AG09309 (cell line): Measurements from ENCODE around the gene MEGF6.

Source experiments
- DNase-seq: peaks from one replicate; pipeline ENCODE4 v3.0.0-alpha.2; 2010; ENCODE audit warnings: low read depth
- H3K4me3 ChIP-seq: 2 replicates; pipeline ENCODE4 v1.5.1; 2011; ENCODE audit warnings: mild to moderate bottlenecking, low read depth, low read length, moderate library complexity; ENCODE audit not compliant: control insufficient read depth
- TF ChIP-seq, protein P1 (sequence below): IDR thresholded peaks from 2 replicates; pipeline ENCODE4 v1.5.1; 2011; ENCODE audit warnings: mild to moderate bottlenecking, low read depth, low read length, inconsistent platforms; ENCODE audit not compliant: insufficient read depth, control insufficient read depth; ENCODE audit errors: missing control alignments

MEGF6 gene

DNA sequence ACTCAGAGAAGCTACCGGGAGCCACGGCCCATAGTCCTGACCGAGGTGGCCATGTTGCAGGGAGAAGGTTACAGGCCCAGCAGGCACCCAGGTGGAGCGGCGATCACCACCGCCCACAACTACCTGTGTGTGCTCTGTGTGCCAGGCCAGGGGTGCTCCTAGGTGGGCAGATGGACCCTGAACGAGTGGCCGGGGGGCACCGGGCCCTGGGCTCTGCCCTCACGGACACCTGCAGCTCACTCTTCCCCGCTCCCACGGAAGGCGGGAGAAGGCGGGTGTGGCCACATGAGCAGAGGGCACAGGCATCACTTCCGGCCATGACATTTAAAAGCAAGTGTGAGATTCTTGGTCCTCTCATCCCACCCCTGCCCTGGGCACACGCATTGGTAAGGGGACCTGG is 73.9 kb downstream of the MEGF6 start:
- H3K4me3 ChIP-seq: no peak overlapping the region
- TF ChIP-seq, protein P1, sequence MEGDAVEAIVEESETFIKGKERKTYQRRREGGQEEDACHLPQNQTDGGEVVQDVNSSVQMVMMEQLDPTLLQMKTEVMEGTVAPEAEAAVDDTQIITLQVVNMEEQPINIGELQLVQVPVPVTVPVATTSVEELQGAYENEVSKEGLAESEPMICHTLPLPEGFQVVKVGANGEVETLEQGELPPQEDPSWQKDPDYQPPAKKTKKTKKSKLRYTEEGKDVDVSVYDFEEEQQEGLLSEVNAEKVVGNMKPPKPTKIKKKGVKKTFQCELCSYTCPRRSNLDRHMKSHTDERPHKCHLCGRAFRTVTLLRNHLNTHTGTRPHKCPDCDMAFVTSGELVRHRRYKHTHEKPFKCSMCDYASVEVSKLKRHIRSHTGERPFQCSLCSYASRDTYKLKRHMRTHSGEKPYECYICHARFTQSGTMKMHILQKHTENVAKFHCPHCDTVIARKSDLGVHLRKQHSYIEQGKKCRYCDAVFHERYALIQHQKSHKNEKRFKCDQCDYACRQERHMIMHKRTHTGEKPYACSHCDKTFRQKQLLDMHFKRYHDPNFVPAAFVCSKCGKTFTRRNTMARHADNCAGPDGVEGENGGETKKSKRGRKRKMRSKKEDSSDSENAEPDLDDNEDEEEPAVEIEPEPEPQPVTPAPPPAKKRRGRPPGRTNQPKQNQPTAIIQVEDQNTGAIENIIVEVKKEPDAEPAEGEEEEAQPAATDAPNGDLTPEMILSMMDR: no peak
- no peak for DNase-seq

DNA sequence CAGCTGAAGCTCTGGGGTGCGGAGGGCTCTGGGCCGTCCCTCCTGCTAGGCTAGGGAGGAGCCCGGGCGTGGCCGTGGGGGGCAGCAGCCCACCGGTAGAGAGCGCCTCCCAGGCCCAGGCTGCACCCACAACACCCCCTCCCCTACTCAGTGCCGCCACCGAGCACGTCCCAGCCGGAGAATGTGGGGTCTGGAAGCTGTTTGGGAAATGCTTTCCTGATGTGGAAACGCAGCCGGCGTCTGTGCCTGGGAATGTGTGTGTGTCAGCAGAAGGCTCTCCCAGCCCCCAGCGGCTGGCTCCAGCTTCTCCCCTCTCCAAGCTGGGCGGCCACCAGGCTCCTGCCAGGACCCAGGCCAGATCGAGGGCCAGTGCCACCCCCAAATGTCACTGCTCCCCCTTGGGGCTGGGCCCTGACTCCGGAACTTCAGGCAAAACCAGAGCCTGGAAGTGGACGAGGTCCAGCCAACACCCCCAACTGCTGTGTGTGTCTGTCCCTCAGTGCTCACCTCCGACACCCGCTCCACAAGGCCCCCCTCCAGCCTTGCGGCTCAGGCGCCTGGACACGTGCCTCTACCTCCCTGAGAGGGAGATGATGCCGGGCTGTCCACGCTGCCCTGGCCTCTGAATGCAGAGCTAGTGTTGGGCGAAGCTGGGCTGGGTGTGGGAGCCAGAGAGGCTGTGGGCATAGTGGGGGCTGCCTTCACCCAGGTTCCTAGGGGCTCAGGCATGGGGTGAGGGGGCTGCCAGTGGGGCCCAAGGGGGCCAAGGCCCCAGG is 74.7 kb downstream of the MEGF6 start:
- TF ChIP-seq, protein P1: no peak
- H3K4me3 ChIP-seq: no peak overlapping the region
- DNase-seq: no peak

DNA sequence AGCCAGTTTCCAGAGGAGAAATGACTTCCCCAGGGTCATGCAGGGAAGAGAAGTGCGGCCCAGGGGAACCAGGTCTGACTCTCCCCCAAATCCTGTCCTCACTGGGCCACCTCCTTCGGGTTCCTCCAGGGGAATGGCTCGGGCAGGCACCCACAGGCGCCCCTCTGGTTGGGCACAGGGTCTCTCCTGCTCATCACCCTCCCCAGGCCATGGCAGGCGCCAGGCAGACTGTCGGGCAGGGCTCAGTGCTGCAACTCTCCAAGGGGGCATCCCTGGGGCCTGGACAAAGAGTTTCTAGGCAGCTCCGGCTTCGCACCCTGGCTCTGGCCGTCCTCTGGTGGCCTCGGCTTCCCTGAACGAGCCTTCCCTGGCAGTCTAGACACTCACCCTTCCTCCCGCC is 75.6 kb downstream of the MEGF6 start:
- no peak for DNase-seq
- TF ChIP-seq, protein P1: no peak

DNA sequence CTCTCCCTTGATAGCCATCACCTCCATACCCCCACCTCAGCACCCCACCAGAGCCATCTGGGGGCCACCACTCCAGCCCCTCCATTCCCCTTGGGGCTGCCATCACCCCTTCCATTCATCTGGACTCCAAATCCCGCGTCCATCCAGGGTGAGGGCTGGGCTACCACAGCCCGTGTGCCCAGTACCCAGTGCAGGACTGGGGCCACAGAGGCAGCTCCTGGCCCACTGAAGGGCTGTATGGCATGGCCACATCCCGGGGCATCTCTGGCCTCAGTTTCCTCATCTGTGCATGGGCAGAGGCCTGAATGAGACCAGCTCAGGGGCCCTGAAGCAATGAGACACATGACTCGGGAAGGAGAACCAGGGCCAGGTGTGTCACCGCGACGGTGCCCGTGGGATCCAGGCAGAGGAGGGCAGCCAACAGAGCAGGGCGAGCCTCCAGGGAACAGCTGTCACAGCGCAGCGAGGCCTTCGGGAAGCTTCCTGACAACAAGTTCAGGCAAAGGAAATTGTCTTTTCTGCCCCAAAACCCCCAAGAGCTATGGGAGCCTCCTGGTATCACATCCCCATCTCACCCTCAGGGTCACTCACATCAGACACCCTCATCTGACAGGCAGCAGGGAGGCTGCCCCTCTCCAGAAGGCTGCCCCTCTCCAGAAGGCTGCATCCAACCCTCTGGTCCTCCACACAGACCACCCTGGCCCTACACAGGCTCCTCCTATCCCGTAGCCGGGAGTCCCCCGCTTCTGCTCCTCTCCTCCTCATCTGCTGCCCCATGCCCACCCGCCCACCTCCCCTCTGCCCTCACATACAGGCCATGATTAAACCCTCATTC is 76.3 kb downstream of the MEGF6 start:
- DNase-seq: no peak
- TF ChIP-seq, protein P1: no peak

More for the DNA sequence above, 75.6 kb downstream of the MEGF6 start:
- no peak overlapping the region for H3K4me3 ChIP-seq

DNA sequence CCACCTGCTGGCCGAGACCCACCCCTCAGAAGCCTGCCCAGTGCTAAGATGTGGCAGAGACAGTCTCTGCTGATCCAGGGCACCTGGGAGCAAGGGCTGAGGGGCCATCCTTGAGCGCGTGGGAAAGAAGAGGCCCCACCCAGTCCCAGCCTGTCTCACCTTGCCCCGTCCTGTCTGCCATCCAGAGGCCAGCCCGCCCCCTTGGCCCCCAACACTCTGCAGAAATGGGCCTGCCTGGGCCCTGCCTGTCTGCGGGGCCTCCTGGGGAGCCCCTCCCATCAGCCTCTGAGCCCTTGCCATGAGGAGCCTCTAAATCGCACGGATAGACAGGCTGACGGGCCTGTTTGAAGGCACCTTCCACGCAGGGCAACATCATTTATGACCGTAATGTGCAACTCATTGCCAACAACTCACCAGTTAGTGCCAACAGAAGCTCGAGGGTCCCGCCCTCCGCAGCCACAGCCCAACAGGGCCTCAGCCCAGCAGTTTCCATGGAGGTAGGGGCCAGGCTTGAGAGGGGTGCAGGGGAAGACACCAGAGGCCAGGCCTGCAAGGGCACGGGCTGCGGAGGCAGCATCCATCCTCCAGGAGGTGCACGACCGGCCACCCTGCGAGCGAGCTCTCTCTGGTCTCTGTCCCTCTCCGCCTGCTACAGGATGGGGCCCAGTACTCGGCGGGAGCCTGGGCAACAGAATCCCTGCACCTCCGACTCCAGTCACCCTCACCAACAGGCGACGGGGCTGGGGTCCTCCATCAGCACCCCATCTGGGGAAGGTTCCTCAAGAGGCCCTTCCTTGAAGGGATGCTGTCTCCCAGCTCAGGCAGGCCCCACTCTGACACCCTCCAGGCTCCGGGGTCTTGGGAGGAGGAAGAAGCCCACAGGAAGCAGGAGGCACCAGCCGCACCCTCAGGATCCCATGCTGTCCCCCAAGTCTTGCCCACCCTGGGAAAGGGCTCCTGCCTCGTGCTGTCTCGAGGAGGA is 78.0 kb downstream of the MEGF6 start:
- no peak for DNase-seq
- no peak overlapping the region for H3K4me3 ChIP-seq
- TF ChIP-seq, protein P1: no peak

More for the DNA sequence above, 76.3 kb downstream of the MEGF6 start:
- no peak overlapping the region for H3K4me3 ChIP-seq

DNA sequence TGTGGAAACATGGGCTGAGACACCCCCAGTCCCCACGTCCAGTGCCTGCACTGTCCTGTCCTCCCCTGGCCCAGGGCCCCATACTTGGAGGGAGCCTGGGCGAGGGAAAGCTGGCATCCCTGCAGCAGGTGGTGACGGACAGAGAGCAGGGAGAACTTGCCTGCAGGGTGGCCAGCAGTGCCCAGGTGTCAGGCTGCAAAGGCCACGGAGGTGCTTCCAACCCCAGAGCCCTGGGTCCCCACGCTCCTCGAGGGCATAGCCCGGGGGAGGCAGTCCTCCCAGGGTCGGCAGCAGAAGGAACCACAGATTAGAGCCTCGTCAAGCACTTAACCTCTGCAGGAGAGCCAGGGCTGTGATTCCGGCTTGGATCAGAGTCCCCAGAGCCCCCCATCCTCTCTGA is 79.4 kb downstream of the MEGF6 start:
- TF ChIP-seq, protein P1: no peak
- no peak overlapping the region for H3K4me3 ChIP-seq
- DNase-seq: no peak
